NCI-H345 (cell line): ENCODE data around the gene SEC14L5.
A peak's percentile ranks its signal among the peaks of the same experiment; 100 is the strongest.

Experiments
- DNase-seq: peaks from one replicate; lab custom pipeline; 2025; lab: John Stamatoyannopoulos, UW

Gene SEC14L5

DNA sequence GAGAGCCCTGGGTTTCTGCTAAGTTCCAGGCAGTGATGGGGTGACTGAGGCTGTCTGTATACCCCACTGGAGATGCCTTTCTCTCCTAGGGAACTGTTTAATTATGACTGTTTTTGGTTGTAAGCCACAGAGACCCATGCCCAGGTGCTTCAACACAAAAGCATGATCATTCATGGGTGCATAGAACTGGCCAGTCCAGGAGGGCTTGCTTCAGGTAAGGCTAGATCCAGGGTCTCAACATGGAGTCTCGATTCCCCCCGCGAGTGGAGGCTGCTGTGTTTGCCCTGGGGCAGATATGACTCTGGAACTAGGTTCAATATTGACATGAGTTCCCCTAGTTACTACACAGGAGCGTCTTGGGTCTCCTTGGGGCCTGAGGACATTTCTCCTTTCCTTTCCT is 57.8 kb downstream of the SEC14L5 start:
- no peak for DNase-seq

DNA sequence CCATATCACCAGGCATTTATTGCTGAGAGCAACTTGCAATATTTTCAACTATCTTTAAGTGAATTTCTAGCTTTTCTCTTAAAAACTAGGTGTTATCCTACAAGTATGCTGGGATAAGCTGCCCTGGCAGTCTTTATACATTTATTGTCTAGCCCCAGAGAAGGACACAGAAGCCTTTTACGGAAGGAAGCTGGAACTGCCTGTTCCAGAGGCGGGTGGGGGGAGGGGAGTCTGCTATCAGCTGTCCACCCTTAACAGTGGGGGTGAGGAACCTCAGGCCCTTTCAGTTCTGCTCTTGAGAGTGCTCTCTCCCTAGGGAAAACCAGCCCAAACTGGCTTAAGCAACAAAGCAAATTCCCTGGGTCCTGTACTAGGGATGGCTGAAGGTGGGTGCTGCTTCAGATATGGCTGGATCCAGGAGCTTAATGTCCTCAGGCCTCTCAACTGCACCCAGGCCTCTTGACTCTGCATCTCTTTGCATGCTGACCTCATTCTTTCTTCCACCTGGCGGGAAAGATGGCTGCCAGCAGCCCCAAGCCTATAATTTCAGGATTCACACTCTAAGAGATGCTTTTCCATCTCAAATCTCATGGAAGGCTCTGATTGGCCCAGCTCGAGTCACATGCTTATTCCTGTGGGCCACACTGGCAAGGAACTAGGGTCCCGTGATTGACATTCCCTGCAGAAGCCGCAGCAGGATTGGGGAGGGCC is 59.0 kb downstream of the SEC14L5 start:
- no peak for DNase-seq

DNA sequence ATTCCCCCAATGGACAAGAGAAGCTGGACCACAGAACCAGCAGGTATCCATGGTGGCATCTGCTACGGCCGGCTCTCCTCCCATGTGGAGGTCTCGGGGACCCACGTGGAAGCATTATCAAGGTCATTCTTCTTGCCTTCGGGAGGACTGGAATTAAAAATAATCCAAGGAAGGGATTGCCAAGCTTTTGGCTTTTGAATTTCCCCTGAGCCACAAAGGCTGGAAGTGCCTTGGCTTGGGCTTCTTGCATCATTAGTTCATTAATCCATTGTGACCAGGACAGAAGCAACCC is 59.5 kb downstream of the SEC14L5 start:
- DNase-seq = no peak

DNA sequence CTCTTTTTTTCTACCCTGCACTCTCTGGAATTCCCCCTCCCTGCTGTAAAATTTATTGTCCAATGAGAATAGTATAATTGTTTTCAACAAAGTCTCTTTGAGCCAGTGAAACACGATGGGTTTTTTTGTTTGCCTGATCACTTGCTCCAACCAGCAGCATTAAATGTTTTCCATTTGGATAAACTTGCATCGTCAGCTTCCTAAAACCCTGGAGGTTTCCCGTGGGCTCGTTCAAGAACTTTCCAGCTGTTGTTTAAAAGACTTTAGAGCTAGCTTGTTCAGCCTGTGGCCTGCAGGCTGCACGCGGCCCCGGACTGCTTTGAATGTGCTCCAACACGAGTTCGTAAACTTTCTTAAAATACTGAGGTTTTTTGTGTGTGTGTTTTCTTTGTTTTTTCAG is 60.7 kb downstream of the SEC14L5 start:
- DNase-seq = no peak

DNA sequence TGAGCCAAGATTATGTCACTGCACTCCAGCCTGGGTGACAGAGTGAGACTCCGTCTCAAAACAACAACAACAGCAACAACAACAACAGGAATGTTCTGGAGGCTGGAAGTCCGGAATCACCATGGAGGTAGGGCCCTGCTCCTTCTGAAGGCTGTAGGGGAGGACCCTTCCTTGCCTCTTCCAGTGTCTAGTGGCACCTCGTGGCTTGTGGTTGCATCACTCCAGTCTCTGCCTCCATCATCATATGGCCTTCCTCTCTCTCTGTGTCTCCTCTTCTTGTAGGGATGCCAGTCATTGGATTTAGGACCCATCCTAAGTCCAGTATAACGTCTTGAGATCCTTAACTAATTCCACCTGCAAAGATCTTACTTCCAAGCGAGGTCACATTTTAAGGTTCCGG is 61.6 kb downstream of the SEC14L5 start:
- no peak for DNase-seq

DNA sequence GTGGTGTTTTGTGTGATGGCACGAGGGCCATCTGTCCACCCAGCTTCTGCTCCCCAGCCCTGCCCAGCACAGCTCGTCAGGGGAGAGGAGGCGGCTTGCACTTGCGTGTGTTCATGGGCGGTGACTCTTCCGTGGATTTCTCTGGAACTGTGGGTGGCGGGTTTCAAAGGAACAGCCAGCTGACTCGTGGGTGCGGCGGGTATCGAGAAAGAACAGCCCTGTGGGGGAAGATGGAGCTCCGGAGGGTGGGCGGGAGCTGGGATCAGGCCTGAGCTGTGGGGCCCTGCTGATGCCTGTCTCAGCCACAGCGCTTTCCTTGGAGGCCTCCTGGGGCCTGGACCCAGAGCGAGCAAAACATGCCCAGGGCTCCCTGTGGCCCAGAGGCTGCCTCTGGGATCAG is 62.4 kb downstream of the SEC14L5 start:
- DNase-seq = no peak

DNA sequence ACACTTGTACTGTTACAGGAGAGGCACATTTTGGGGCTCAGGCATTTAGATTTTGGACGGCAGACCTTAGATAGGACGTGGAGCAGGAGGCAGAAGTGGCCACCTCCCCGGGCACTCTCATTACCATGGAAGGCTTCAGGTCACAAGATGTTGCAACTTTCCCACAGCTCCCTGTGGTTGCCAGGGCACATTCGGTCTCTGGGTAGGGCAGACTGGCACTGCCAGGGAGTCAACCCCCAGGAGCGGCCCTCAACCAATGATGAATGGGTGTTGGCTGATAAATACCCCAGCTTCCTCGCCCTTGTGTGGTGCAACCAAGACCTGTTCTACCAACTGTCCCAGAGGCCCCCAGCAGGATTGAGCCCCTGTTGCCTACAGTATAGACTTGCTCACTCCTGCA is 64.4 kb downstream of the SEC14L5 start:
- DNase-seq = no peak

DNA sequence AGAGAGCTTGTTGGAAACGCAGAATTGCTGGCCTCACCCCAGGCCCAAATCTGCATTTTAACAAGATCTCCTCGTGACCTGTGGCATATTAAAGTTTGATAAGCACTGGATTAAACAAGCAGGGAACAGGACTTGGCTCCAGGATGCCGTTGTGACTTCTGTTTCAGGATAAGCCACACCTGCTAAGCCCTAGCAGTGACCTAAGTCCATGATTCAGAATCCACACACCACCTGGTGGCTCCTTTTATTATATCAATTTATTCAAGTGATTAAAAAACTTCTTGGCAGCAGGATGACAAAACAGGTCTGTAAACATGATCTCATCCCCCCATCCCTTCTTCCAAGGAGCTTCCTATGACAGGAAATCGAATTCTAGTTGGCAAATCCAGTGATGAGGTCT is 66.5 kb downstream of the SEC14L5 start:
- peak; percentile 65 for DNase-seq

DNA sequence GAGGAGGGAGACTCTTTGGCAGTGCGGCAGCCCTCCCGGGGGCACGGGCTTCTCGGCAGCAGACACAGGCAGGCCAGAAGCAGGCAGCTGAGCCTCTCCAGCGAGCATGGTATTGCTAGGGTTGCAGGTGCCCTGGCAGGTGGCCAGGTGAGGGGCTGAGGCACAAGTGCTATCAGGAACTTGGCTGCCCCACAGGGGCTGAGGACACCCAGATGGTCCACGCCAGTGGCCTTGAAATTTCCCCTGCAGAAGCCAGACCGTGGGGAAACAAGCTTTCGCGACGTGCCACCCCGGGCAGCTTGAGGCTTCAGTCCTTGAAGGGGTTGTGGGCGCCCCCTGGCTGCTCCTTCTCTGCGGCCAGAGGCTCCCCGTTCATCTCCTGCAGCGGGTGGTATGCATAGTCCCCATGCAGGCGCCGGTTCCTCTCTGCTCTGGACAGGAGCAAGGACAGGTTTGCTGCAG is 67.1 kb downstream of the SEC14L5 start:
- DNase-seq = peak; percentile 65

DNA sequence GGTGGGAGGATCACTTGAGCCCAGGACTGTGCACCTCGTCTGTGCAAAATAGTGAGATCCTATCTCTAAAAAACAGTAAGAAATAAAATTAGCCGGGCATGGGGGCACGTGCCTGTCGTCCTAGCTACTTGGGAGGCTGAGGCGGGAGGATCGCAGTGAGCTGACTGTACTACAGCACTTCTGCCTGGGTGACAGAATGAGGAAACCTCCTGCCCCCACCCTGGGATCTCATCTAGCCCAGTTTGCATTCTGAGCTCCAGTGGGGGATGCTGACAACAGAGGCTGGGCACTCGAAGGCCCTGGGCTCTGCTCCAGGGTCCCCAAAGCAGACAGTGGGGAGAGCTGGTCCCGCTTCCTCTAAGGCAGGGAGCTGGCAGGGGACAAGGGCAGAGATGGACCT is 68.5 kb downstream of the SEC14L5 start:
- no peak for DNase-seq

DNA sequence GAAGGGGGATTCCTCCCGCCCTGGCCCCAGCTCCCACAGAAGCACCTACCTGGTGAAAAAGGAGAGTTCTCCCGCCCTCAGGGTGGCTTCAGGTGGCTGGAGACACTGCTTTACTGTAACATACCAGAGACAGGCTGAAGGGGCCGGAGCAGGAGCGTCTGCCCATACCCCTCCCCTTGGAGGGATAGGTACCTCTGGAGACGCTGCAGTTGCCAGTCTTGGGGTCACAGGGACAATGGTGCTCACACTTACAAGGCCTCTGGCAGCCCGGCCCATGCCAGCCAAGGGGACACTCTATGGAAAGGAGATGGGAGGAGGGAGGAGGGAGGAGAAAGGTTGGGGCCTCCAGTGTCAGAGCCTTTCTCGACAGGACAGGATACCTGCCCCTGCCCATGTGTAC is 69.0 kb downstream of the SEC14L5 start:
- no peak for DNase-seq

DNA sequence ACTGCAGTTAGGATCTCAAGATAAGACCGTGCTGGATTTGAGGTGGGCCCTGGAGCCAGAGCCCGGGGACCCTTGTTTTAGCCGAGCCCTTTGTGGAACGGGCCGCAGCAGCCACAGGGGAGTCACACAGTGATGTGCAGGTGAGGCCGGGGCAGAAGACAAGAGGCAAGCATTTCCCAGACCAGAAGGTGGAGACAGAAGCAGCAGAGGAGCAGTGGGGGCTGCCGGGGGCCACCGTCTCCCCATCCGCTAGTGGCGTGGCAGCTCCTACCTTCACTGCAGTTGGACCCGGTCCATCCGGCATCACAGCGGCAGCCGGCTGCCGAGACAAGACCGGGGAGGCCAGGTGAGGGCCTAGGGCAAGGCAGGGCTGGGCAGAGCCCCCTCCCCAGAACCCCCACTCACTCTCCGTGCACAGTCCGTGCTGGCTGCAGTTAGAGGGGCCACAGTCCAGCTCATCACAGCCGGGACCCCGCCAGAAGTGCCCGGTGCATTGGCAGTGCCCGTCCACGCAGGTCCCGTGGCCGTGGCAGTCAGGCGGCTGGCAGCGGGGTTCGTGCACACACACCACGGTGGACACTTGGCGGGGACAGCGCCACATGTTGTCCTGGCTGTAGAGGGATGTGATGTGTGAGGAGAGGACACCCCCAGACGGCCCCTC is 69.6 kb downstream of the SEC14L5 start:
- no peak for DNase-seq

DNA sequence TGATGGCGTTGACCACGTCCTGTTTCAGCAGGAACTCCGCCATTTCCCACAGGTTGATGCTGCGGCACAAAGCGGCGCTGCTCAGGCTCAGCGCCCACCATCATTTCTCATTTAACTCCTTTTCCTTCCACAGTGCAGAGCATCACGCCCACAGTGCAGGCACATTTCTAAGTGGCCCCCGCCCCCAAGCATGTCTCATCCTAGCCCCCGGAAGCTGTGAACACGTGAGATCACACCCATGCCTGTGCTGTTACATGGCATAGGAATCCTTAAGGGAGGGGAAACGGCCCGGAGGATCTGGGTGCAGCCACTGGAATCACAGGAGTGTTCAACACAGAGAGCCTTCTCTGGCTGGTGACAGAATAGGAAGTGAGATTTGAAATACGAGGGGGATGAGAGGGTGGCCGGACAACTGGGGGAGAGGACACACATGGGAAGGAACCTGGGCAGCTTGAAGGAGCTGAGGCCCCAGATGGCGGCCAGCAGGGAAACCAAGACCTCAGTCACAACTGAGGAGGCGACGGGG is 70.9 kb downstream of the SEC14L5 start:
- DNase-seq = no peak

DNA sequence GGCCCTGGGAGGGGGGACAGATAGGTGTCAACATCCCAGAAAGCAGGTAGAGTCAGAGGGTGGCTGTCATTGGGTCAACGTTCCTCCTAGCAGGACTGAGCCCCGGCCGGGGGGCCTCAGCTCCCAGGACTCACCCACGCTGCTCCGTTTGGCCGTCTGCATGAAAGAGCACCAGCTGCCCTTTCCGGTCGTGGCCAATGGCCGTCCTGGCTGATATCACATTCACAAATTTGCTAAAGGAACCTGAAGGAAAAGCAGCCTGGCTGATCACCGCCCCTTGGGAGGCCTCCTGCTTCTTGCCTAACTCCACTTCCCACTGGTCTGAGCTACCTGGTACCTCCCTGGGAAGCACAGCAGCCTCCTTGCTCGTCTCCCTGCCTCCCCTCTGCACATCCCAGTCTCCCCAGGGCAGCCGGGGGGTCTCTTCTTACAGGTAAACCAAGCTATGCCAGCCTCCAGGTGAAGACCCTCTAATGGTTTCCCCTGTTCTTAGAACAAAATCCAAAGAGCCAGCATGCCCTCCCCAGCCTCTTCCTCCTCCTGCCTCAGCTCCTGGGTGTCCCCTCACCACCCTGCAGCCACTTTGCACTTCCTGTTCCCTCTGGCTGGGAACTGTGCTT is 72.2 kb downstream of the SEC14L5 start:
- DNase-seq = no peak

DNA sequence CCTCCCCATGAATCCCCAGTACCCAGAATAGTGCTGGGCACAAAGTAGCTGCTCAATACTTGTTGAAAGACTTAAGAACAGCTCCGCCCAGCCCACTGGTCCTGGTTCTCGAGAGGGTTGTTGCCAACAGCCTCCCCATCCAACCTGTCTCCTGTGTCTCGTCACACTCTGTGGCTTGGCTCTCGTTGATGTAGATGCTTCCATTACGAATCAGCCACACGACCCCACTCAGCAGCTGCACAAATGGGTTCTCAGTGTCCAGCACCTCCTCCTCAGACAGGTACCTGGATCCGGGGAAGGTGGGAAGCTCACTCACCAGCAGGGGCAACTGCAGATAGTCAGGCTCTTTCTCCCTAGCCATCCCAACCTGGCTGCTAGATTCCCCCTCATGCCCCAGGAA is 73.5 kb downstream of the SEC14L5 start:
- no peak for DNase-seq

DNA sequence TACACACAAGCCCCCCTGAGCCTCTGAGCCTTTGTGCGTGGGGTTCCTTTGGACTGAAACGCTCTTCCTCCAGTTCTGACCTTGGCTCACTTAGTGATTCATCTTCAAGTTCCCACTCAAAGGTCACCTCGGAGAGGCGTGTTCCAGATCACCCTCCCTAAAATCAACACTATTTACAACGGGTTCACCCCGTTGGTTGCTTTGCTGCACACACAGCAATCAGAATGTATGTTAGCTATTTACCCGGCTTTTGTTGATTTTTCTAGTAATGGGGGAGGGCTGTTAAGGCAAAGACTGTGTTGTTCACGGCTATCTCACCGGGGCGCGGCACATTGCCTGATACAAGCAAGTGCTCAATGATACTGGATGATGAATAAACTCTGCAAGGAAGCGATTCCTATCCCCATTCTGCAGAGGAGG is 74.6 kb downstream of the SEC14L5 start:
- DNase-seq = no peak

DNA sequence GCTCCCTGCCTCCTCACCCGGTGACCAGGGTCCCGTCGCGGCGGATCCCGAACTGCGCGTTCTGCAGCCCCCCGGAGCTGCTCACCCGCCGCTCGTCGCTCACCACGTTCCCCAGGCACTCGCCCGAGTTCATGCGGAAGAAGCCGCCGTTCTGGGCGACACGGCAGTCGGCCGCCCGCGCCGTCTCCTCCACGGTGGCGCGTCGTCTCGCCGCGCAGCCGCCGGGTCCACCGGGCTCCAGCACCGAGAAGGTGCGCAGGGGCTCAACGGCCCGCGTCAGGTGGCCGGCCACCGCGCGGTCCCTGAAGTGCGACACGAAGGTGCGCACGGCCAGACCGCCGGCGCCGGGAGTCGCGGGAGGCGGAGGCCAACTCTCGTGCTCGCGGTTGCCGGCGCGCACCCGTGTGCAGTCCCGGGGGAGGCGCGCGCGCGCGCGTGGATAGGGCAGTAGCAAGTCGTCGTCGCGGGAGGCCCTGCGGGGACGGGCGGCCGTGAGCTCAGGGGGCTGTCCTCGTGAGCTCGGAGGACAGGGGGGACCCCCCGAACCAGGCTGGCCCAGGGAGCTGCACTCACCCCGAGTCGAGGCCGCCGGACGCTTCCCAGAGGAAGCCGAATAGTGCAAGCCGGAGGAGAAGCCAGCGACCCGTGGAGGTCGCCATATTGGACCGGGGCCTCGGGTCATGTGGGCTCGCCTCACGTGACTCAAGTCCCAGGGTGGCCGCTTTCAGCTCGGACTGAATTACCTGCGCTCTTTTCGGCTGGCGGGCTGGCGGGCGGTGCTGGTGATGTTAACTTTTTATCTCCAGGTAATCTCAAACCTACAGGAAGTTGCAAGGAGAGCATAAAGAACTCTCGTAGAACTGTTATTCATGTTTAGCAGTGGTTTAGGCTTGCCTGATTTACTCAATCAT is 75.4 kb downstream of the SEC14L5 start, which contains the start of gene NAGPA:
TSS of gene NAGPA (minus strand) at position 680 of the 911 bp plus-strand sequence. CDS start at position 659, 21 bp downstream.
- peak; percentile 85 for DNase-seq

DNA sequence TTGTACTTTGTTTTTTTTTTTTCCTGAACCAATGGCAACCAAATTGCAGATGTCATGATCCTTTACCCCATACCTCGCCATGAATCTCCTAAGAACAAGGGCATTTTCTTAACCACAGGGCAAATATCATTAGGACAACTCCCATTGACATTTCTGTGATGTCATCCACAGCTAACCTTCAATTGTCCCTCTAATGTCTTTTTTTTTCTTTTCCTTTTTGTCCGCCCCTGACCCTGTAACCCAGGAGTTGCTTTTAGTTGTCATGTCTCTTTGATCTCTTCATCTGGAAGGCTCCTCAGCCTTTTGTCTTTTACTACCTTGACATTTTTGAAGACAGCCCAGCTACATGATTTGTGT is 76.0 kb downstream of the SEC14L5 start:
- no peak for DNase-seq

DNA sequence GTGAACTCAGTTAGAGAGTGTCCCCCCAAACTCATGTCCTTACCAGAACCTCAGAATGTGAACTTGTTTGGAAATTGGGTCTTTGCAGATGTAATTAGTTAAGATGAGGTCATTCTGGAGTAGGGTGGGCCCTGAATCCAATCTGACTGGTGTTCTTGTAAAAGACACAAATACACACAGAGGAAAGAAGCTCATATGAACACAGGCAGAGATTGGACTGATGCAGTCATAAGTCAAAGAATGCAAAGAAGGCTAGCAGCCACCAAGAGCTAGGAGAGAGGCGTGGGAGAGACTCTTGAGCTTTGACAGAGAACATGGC is 77.7 kb downstream of the SEC14L5 start:
- DNase-seq = no peak

DNA sequence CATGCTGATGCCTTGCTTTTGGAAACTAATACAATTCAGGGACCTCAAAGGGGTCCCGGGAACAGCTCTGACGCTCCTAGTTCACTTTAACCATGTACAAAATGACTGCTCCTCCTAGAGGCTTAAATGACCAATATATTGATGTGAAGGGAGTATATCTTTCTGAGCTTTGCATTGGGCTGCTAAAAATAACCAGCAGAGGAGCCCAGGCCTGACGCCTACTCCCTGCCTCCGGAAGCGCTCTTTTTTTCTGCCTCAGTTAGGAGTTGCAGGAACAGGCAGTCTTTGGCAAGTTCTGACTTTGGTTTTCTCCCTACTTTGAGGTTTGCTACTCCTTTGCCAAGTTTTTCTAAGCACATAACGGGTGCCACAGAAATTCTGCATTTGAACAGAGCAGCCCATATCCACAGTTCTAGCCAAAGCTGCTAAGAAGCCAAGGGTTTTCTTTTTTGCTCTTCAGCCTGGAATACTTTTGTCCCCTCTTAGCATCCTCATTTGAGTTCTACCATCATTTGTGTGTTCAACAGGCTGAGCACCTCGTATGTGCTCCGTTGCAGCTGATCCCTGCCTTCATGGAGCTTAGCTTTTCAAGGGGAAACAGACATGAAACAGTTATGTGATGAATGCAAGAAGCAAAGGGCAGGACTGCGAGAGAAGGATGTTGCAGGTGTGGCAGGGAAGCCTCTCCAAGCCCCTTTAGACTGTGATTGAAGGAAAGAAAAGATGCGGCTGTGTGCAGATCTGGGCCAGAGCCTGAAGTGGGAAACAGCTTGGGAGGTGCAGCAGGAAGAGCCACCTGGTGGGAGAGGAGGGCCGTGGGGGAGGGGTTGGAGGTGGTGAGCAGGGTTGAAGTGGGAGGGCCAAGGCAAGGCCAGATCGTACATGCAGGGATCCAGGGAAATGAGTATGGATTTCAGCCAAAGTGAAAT is 78.4 kb downstream of the SEC14L5 start:
- no peak for DNase-seq

DNA sequence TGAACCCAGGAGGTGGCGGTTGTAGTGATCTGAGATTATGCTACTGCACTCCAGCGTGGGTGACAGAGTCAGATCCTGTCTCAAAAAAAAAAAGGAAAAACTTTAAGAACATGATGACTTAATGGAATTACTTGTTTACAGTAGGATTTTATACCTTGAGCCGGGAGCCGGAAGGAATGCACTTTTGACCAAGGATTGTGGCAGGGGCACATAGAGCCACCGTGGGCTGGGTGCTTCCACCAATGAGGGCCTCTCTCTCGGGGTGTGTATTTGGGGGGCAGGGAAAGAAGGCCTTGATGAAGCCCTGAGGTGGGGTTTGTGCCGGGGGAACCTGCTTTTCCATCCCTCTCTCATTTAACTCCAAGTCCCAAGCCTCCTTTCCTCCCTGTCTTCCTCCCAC is 82.3 kb downstream of the SEC14L5 start:
- DNase-seq = no peak
